ENCODE measurements around the gene GPR3.

DNA sequence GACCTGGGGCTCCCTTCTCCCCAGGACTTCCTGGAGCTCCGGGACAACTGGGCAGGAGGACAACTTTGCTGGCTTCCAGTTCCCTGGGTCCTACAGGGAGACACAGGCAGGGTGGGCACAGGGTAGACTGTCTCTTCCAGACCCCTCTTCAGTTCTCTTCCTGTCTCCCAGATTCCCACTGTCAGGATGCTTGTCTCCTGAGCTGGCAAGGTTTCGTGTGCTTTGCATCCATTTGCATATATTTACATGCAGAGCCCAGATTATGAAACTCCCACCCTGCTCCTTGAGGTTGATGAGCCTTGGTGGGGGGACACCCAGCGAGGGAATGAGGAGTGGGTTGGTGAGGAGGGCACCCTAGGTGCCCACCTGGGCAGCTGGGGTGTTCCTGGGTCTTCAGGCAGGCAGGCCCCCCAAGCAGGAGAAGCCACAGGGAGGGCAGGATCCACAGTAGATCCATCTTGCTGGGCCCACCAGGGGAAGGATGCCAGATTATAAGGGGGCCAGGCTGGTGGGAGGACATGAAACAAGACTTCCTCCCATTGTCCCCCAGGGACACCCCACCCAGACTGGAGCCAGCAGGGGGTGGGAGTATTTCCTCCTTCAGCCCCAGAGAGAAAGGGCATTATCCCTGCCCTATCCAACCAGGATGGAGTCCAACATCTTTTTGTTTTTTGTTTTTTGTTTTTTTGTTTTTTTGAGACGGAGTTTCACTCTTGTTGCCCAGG is 17.9 kb upstream of the GPR3 start, which contains the start of gene FCN3:
- TF ChIP-seq CTCF (IDR thresholded peaks at IDR 0.05; ENCODE audit: insufficient read depth, low read length) = no peak
- no peak for TF ChIP-seq POLR2AphosphoS5 (IDR thresholded peaks at IDR 0.05; ENCODE audit: low read depth)
- no peak for TF ChIP-seq GABPA (IDR thresholded peaks at IDR 0.05; ENCODE audit: low read depth)
- no peak for TF ChIP-seq REST (IDR thresholded peaks at IDR 0.05; ENCODE audit: insufficient replicate concordance, low read depth)
